A549 treated with CORT108297 at 1 μM for 4 hours (cell line): ENCODE data around the gene ADAMTS12. TPM values are rescaled to one million over a fixed set of nuclear protein-coding genes. Genes with fewer than 3 reads are reported as not detected.

Source experiments
- total RNA-seq: library from RNA; stranded (reverse); fragments of 200-300 nt; extraction: Qiagen RNA extraction; gene quantifications from 5 replicates; pipeline ENCODE4 v1.2.3, GENCODE V29; 2022

The ADAMTS12 gene
- 6.1 to 9.2 TPM (median 7.2 TPM) in 5 replicates for total RNA-seq

GRCh38 chr5:33891788-33892619 lies at the start of gene ADAMTS12:
Gene ADAMTS12 (minus strand): TSS chr5:33891990. CDS start chr5:33891856, 134 bp downstream.

GRCh38 chr5:33936381-33937016 lies 44.7 kb upstream of the ADAMTS12 start, which contains the start of gene RXFP3:
Gene RXFP3 (plus strand): TSS chr5:33936386. CDS start chr5:33936741, 355 bp downstream.

Other genes with a start within 250 kb of the ADAMTS12 start
- not detected in 5 replicates for gene RXFP3, start 44.4 kb upstream of the ADAMTS12 start, total RNA-seq
- gene SLC45A2, start 92.7 kb upstream of the ADAMTS12 start, total RNA-seq = 0.05 TPM in 1 of 5 replicates, not detected in the others
- 13.7 to 19.4 TPM (median 15.2 TPM) in 5 replicates for gene AMACR, start 116.1 kb upstream of the ADAMTS12 start, total RNA-seq
- gene C1QTNF3, start 151.2 kb upstream of the ADAMTS12 start, total RNA-seq = 0.11 to 0.60 TPM (median 0.25 TPM) in 5 replicates